ENCODE measurements around the gene CSRP1. TPM values are rescaled to one million over a fixed set of nuclear protein-coding genes. Genes with fewer than 3 reads are reported as not detected.

CSRP1 gene
- total RNA-seq (ENCODE audit: unreplicated experiment): 6.2 TPM
- long read RNA-seq, partial matches to known transcripts: 0 of 5 reads
- long read RNA-seq, other reads (novel, unspliced or antisense): 1 of 5 reads

- Mint-ChIP-seq H3K4me3 (ENCODE audit: unreplicated experiment) (peak within 1 kb of the TSS; percentile 81), H3K36me3 (ENCODE audit: unreplicated experiment) (peaks cover 9% of the 10 kb centered on the region), H3K27ac (ENCODE audit: unreplicated experiment) (no peak within 1 kb of the TSS), H3K9me3 (ENCODE audit: unreplicated experiment) (peaks cover 8% of the 10 kb centered on the region), H3K4me1 (ENCODE audit: low read depth, unreplicated experiment) (peaks cover 10% of the 10 kb centered on the region), H3K27me3 (ENCODE audit: unreplicated experiment) (peaks cover 11% of the 10 kb centered on the region)
- TF ChIP-seq CTCF (IDR thresholded peaks at IDR 0.05; ENCODE audit: partially characterized antibody, unreplicated experiment): no peak
- peak; percentile 56 for DNase-seq
Measured at GRCh38 chr1:201506557-201507359, at the start of gene CSRP1. Gene CSRP1 (minus strand): TSS chr1:201507123. CDS start chr1:201496303, 10,820 bp downstream.

GRCh38 chr1:201555593-201555945 lies 48.6 kb upstream of the CSRP1 start:
- Mint-ChIP-seq H3K36me3 (ENCODE audit: unreplicated experiment) (peaks cover 4% of the 10 kb centered on the region), H3K4me3 (ENCODE audit: unreplicated experiment) (no peak overlapping the region), H3K27ac (ENCODE audit: unreplicated experiment) (no peak overlapping the region), H3K4me1 (ENCODE audit: low read depth, unreplicated experiment) (peaks cover 19% of the 10 kb centered on the region), H3K27me3 (ENCODE audit: unreplicated experiment) (peaks cover 2% of the 10 kb centered on the region), H3K9me3 (ENCODE audit: unreplicated experiment) (peaks cover 6% of the 10 kb centered on the region)
- TF ChIP-seq CTCF (IDR thresholded peaks at IDR 0.05; ENCODE audit: partially characterized antibody, unreplicated experiment): no peak
- DNase-seq: no peak

GRCh38 chr1:201554789-201555592 lies 48.1 kb upstream of the CSRP1 start:
- H3K4me1 Mint-ChIP-seq (ENCODE audit: low read depth, unreplicated experiment): peaks cover 19% of the 10 kb centered on the region
- peaks cover 2% of the 10 kb centered on the region for H3K27me3 Mint-ChIP-seq (ENCODE audit: unreplicated experiment)
- H3K9me3 Mint-ChIP-seq (ENCODE audit: unreplicated experiment): peaks cover 6% of the 10 kb centered on the region
- no peak for DNase-seq
- H3K27ac Mint-ChIP-seq (ENCODE audit: unreplicated experiment): peak overlapping the region; percentile 69
- H3K36me3 Mint-ChIP-seq (ENCODE audit: unreplicated experiment): peaks cover 4% of the 10 kb centered on the region
- no peak for TF ChIP-seq CTCF (IDR thresholded peaks at IDR 0.05; ENCODE audit: partially characterized antibody, unreplicated experiment)
- peak overlapping the region; percentile 59 for H3K4me3 Mint-ChIP-seq (ENCODE audit: unreplicated experiment)

GRCh38 chr1:201554190-201554600 lies 47.3 kb upstream of the CSRP1 start:
- peaks cover 19% of the 10 kb centered on the region for H3K4me1 Mint-ChIP-seq (ENCODE audit: low read depth, unreplicated experiment)
- H3K27ac Mint-ChIP-seq (ENCODE audit: unreplicated experiment): no peak overlapping the region
- no peak for DNase-seq
- H3K9me3 Mint-ChIP-seq (ENCODE audit: unreplicated experiment): peaks cover 4% of the 10 kb centered on the region
- H3K4me3 Mint-ChIP-seq (ENCODE audit: unreplicated experiment): no peak overlapping the region
- peaks cover 4% of the 10 kb centered on the region for H3K36me3 Mint-ChIP-seq (ENCODE audit: unreplicated experiment)
- TF ChIP-seq CTCF (IDR thresholded peaks at IDR 0.05; ENCODE audit: partially characterized antibody, unreplicated experiment): no peak
- H3K27me3 Mint-ChIP-seq (ENCODE audit: unreplicated experiment): peaks cover under 1% of the 10 kb centered on the region

Data from glutamatergic neuron (in vitro differentiated cells).